AG08395 (cell line): ENCODE measurements around the gene TRIM41.
"Not testable (repeated sequence)": the region's sequence is repeated elsewhere in the genome, so short reads cannot be mapped to it uniquely, and the experiment has no call there.

Experiments
- DNase-seq: peaks from one replicate; pipeline ENCODE4 v3.0.0; 2012; ENCODE audit warnings: mixed read lengths, low spot score

Gene TRIM41

DNA sequence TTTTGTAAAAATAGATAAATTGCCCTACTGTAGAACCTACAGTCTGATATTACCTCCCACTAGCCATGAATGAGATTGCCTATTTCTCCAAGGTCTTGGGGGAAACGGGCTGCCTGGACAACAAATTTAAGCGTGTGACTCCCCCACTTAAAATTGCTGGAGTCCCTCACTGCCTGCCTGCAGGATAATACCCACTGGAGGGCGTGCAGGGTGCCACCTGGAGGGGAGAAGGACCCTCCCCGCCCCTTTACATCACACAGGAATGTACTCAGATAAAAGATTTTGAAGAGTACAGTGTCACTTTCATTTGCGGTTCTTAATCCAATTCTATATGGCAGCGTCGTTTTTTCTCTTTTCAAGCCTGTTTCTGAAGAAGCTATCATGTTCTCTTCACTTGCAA, 11.9 kb upstream of the TRIM41 start:
- DNase-seq = no peak

- no peak for DNase-seq
Observed at GRCh38 chr5:181212080-181212479, 11.0 kb upstream of the TRIM41 start.

DNA sequence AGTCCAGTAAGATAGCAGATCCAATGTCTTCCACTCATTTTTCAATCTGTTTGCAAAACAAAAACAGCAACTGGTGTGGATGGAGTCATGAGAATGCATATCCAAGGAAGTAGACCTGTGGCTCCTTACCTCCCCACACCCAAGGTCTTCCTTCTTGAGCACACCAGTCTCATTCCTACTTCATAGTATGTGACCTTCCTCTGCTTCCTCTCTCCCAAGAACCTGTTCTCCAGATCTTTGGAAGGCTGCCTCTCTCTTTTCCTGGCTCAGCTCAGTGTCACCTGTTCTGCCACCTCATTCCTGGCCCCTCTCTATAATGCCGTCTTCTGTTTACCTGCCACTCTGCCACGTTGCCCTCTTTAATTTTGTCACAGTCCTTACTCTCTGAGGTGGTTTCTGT, 10.1 kb upstream of the TRIM41 start:
- DNase-seq = no peak

GRCh38 chr5:181214249-181214648, 8.8 kb upstream of the TRIM41 start:
- not testable (repeated sequence) for DNase-seq

DNA sequence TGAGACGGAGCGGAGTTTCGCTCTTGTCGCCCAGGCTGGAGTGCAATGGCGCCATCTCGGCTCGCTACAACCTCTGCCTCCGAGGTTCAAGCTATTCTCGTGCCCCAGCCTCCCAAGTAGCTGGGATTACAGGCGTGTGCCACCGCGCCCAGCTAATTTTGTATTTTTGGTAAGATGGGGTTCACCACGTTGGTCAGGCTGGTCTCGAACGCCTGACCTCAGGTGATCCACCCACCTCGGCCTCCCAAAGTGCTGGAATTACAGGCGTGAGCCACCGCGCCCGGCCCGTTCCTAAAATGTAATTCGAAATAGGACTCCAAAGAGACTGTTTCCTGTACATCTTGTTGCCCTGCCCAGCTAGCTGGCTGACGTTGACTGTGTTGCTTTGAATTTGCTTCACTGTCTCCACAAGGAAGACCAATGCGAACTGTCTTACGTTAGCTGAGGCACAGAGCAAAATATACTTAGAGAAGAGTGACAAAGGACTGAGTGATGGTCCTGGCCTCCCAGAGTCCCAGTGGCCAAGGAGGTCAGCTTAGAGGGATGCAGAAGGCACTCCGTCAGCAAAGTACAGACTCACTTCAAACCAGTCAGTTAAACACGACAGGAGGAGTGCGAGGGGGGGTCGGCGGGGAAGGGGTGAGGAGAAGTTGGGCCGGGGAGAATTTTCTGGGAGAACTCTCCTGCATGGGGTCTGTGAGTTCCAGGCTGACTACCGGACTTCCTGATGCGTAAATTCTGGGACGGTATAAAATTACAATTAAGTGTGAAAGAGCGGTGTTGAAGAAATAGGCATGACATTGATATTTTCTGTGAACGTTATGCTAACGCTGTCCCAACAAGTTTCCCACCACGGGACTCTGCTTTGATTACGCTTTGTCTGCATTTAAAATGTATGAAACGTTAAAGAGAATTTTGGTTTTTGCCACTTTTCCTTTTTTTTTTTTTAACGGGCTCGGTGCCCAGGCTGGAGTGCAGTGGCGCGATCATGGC, 6.8 kb upstream of the TRIM41 start:
- DNase-seq = no peak

- DNase-seq = peak; percentile 41
Observed at GRCh38 chr5:181217111-181217802, 5.8 kb upstream of the TRIM41 start.

- no peak for DNase-seq
Observed at GRCh38 chr5:181217803-181218062, 5.3 kb upstream of the TRIM41 start.

GRCh38 chr5:181218795-181219124, 4.3 kb upstream of the TRIM41 start:
- no peak for DNase-seq

- DNase-seq = no peak
Observed at GRCh38 chr5:181219262-181220177, 3.6 kb upstream of the TRIM41 start.

DNA sequence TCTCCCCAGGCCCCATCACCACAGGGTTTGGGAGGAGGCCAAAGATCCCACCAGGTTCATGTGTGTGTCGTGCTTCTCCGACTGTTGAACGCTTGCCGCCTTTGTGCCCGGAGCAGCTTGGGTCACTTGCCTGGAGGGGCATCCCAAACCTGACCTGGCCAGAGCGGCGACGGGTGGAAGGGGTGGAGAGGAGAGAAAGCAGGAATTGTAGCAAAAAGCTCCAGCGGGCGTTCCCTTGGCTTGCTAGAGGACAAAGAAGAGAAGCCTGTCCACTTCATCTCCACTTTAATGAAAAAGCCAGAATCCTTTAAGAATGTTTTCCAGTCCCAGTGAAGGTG, 2.9 kb upstream of the TRIM41 start:
- no peak for DNase-seq

GRCh38 chr5:181221105-181221791, 1.8 kb upstream of the TRIM41 start:
- no peak for DNase-seq

- peak; percentile 74 for DNase-seq
Observed at GRCh38 chr5:181221792-181222629, 1.1 kb upstream of the TRIM41 start.

- no peak for DNase-seq
Observed at GRCh38 chr5:181222630-181223057, 437 bp upstream of the TRIM41 start.

DNA sequence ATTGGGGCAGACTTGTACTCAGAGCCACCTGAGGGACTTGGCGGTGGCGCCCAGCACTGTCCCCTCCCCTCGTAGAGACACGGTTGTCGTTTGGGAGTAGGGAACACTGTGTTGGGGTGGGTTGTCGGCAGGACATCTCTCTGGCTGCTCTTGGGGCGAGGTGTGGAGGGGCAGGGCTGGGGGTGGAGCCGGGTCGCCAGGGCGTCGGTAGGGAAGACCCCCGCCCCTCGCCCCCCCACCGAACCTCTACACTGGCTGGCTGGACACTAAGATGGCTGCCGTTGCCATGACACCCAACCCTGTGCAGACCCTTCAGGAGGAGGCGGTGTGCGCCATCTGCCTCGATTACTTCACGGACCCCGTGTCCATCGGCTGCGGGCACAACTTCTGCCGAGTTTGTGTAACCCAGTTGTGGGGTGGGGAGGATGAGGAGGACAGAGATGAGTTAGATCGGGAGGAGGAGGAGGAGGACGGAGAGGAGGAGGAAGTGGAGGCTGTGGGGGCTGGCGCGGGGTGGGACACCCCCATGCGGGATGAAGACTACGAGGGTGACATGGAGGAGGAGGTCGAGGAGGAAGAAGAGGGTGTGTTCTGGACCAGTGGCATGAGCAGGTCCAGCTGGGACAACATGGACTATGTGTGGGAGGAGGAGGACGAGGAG, 778 bp downstream of the TRIM41 start:
- DNase-seq = no peak

DNA sequence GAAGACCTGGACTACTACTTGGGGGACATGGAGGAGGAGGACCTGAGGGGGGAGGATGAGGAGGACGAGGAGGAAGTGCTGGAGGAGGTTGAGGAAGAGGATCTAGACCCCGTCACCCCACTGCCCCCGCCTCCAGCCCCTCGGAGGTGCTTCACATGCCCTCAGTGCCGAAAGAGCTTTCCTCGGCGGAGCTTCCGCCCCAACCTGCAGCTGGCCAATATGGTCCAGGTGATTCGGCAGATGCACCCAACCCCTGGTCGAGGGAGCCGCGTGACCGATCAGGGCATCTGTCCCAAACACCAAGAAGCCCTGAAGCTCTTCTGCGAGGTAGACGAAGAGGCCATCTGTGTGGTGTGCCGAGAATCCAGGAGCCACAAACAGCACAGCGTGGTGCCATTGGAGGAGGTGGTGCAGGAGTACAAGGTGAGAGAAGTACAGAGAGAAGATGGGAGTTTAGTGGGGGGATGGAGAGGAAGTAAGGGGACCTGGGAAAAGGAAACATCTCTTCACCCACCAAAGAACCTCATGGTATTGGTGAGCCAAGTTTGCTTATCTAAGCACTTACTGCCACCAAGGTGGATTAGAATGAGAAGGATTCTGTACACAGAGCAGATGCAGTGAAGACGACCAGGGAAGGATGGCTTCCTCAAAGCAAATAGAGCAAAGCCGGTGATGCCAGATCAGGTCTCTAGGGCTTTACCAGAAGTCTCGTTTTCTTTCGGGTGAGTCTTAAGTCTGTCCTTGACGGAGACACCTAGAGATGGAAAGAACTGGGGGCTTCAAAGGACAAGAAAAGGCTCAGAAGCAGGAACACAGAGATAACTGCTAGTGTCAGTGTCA, 1.5 kb downstream of the TRIM41 start:
- DNase-seq = no peak

DNA sequence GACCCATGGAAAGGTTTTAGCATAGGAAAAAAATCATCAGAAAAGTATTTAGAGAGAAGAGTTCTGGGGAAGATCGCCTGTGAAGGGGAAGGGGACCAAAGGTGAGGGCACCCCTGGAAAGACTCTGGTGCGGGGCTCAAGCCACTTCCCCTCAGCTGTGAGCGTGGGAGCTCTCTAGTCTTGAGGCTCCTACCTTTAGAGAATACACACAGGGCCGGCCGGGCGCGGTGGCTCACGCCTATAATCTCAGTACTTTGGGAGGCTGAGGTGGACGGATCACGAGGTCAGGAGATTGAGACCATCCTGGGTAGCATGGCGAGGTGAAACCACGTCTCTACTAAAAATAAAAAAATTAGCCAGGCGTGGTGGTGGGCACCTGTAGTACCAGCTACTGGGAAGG, 6.9 kb downstream of the TRIM41 start:
- no peak for DNase-seq

- DNase-seq = no peak
Observed at GRCh38 chr5:181230551-181230950, 7.5 kb downstream of the TRIM41 start.

DNA sequence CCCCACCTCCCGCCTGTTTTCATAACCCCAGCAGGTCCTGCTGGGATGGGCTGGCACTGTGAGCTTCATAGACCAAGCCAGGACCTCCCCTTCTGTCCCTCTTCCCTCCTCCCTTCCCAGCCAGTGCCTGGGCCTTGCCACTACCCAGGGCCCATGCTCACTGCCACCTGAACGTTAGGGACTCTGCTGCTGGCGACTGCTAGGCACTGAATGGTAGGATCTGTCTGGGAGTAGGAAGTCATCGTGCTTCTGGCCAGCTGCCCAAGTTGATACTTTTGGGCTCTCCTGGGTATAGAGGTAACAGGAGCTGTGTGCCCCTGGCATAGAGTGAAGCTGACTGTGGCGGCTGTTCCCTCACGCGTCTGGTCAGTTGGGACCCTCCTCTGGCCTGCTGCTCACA, 8.4 kb downstream of the TRIM41 start:
- no peak for DNase-seq

DNA sequence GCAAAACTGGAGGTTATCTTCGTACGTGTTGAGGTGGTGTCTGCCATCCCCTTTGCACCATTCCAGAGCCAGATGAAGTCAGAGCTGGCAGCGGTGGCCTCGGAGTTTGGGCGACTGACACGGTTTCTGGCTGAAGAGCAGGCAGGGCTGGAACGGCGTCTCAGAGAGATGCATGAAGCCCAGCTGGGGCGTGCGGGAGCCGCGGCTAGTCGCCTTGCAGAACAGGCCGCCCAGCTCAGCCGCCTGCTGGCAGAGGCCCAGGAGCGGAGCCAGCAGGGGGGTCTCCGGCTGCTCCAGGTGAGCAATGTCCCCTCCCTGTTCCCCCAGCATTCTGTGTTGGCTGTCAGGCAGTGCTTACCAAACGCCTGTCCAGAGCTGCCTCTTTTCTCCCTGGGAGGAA, 9.5 kb downstream of the TRIM41 start:
- DNase-seq = no peak
